Lung (tissue), 13 donors: ENCODE results near the gene ZNF83. TPM values are rescaled to one million over a fixed set of nuclear protein-coding genes. Genes with fewer than 3 reads are reported as not detected.

Experiments
- ATAC-seq: fragments of 200-7000 bp; cut with Tn5 transposase; one replicate; pipeline ENCODE4 v1.9.1; 2020; ENCODE audit warnings: moderate number of reproducible peaks; ENCODE audit not compliant: insufficient read depth, low FRiP score
- DNase-seq, 3 donors: peaks; one replicate each; pipeline ENCODE4 v3.0.0-alpha.2; 2013 to 2017
- H3K27ac ChIP-seq, 2 donors: one replicate each; pipeline ENCODE4 v1.5.1; 2013; ENCODE audit warnings: mild to moderate bottlenecking in 2 of 2, moderate library complexity in 2 of 2, control low read depth in 1 of 2, inconsistent platforms in 1 of 2, low read depth in 1 of 2, low read length in 1 of 2
- H3K27me3 ChIP-seq, 3 donors: one replicate each; pipeline ENCODE4 v1.5.1; 2013; ENCODE audit warnings: low read length in 2 of 3; ENCODE audit not compliant: control insufficient read depth in 3 of 3, insufficient read depth in 3 of 3
- H3K36me3 ChIP-seq, 4 donors: one replicate each; pipeline ENCODE4 v1.5.1; 2013; ENCODE audit warnings: low read length in 4 of 4, mild to moderate bottlenecking in 1 of 4, moderate library complexity in 1 of 4; ENCODE audit not compliant: control insufficient read depth in 4 of 4, insufficient read depth in 4 of 4
- H3K4me1 ChIP-seq, 5 donors: one replicate each; pipeline ENCODE4 v1.5.1; 2013; ENCODE audit warnings: low read length in 5 of 5, mild to moderate bottlenecking in 2 of 5, moderate library complexity in 1 of 5; ENCODE audit not compliant: control insufficient read depth in 5 of 5, insufficient read depth in 5 of 5
- H3K4me3 ChIP-seq: one replicate; pipeline ENCODE4 v1.5.1; 2013; ENCODE audit warnings: mild to moderate bottlenecking, control low read depth, moderate library complexity
- H3K9ac ChIP-seq, 2 donors: one replicate each; pipeline ENCODE4 v1.5.1; 2013; ENCODE audit warnings: low read length in 2 of 2, control low read depth in 1 of 2; ENCODE audit not compliant: insufficient read depth in 1 of 2
- H3K9me3 ChIP-seq, 4 donors: one replicate each; pipeline ENCODE4 v1.5.1; 2013; ENCODE audit warnings: low read length in 3 of 4, mild to moderate bottlenecking in 1 of 4, moderate library complexity in 1 of 4; ENCODE audit not compliant: control insufficient read depth in 4 of 4, insufficient read depth in 3 of 4
- CTCF ChIP-seq: IDR thresholded peaks from 2 replicates; pipeline ENCODE4 v1.5.1; 2012; ENCODE audit warnings: mild to moderate bottlenecking; ENCODE audit errors: control extremely low read depth, extremely low read depth
- WGBS, 2 donors: extraction: QIAGEN DNeasy Blood & Tissue Kit; methylation state at CpG; one replicate each; pipeline ENCODE4 v1.1.7; 2013; 5-methylcytosine and 5-hydroxymethylcytosine counted together
- polyA plus RNA-seq, 2 donors: library from polyadenylated mRNA; stranded (reverse); fragments of 200-250 nt; gene quantifications; one replicate each; pipeline ENCODE4 v1.2.1, GENCODE V29; 2013
- small RNA-seq: library from RNA; depleted of rRNA; stranded (forward); fragments of <200 nt; gene quantifications from one replicate; pipeline ENCODE3, GENCODE V24; 2014; ENCODE audit warnings: low replicate concordance
- total RNA-seq, 2 donors: library from RNA; depleted of rRNA in 1 of 2; stranded (reverse); fragments of >200 nt in 1 of 2; gene quantifications; one replicate each; pipeline ENCODE4 v1.2.1, GENCODE V29; 2014 to 2021
- donor health status: control.
- donor health status: control.
- donor health status: Bipolar disorder and iron deficiency.
- donor health status: healthy.
- donor health status: DM: yes; HTN: yes; CAD: no.

The ZNF83 gene
- total and polyA plus RNA-seq, 4 donors: 14.8 to 118 (median 46.2) TPM

DNA sequence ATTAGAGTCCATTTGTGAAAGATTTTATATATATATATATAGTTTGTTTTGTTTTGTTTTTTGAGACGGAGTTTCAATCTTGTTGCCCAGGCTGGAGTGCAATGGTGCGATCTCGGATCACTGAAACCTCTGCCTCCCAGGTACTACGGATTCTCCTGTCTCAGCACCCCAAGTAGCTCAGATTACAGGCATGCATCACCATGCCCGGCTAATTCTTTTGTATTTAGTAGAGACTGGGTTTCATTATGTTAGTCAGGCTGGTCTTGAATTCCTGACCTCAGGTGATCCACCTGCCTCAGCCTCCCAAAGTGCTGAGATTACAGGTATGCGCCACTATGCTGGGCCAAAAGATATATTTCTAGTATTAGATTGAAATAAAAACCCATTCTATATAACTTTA, 72.0 kb downstream of the ZNF83 start:
- Histone ChIP-seq H3K4me1 (peaks cover 0 to 6% (median 0%) of the 10 kb centered on the region in 5 donors), H3K9ac (no peak overlapping the region), H3K27ac (no peak overlapping the region), H3K4me3 (no peak overlapping the region), H3K36me3 (peaks cover 0 to 14% (median 7%) of the 10 kb centered on the region in 4 donors), H3K9me3 (peaks cover 0 to 29% (median 0%) of the 10 kb centered on the region in 4 donors), H3K27me3 (no peaks in the 10 kb centered on the region)
- ATAC-seq (no peak), DNase-seq (no peak)
- 88 to 94% methylated on average over 6 of the region's 6 CpGs for WGBS, 2 donors
- TF ChIP-seq CTCF: no peak

Small RNAs within 50 kb of the gene (small RNA-seq; reads per million reads assigned to genes)
- gene RPL39P34: not detected

Other genes with a start within 250 kb of the ZNF83 start
- gene ZNF528, start 240.5 kb downstream of the ZNF83 start, total RNA-seq: 10 to 100 TPM; 20.8 to 69.1 TPM
- gene ZNF528, start 240.5 kb downstream of the ZNF83 start, polyA plus RNA-seq: 1 to 10 TPM; 5.0 to 8.9 TPM
- under 1 TPM; 0.18 to 0.20 TPM for gene ZNF534, start 209.2 kb downstream of the ZNF83 start, total RNA-seq
- under 1 TPM; 0.06 to 0.08 TPM for gene ZNF534, start 209.2 kb downstream of the ZNF83 start, polyA plus RNA-seq
- gene ZNF578, start 184.8 kb downstream of the ZNF83 start, total RNA-seq: 1 to 10 TPM; 2.5 to 5.2 TPM
- gene ZNF578, start 184.8 kb downstream of the ZNF83 start, polyA plus RNA-seq: under 1 TPM; 0.48 to 0.65 TPM
- gene ZNF808, start 110.7 kb downstream of the ZNF83 start, total RNA-seq: 10 to 100 TPM; 20.2 to 37.9 TPM
- 1 to 10 TPM; 2.8 to 4.0 TPM for gene ZNF808, start 110.7 kb downstream of the ZNF83 start, polyA plus RNA-seq
- gene ZNF701, start 68.1 kb downstream of the ZNF83 start, total RNA-seq: 10 to 100 TPM; 14.8 to 28.9 TPM
- 1 to 10 TPM; 5.8 to 9.4 TPM for gene ZNF701, start 68.1 kb downstream of the ZNF83 start, polyA plus RNA-seq
- 10 to 100 TPM; 18.5 to 28.0 TPM for gene ZNF611, start 96.7 kb upstream of the ZNF83 start, total RNA-seq
- 1 to 10 TPM; 4.3 to 7.8 TPM for gene ZNF611, start 96.7 kb upstream of the ZNF83 start, polyA plus RNA-seq
- gene ZNF600, start 148.4 kb upstream of the ZNF83 start, total RNA-seq: 10 to 100 TPM in 1 of 2 donors, 1 to 10 TPM in 1; 8.7 to 12.9 TPM
- gene ZNF600, start 148.4 kb upstream of the ZNF83 start, polyA plus RNA-seq: 10 to 100 TPM in 1 of 2 donors, 1 to 10 TPM in 1; 3.5 to 14.8 TPM
- gene ZNF28, start 183.3 kb upstream of the ZNF83 start, total RNA-seq: 10 to 100 TPM; 17.8 to 22.1 TPM
- 1 to 10 TPM; 3.0 to 6.2 TPM for gene ZNF28, start 183.3 kb upstream of the ZNF83 start, polyA plus RNA-seq
- gene ZNF468, start 219.3 kb upstream of the ZNF83 start, total RNA-seq: 10 to 100 TPM; 13.2 to 36.3 TPM
- gene ZNF468, start 219.3 kb upstream of the ZNF83 start, polyA plus RNA-seq: 10 to 100 TPM in 1 of 2 donors, 1 to 10 TPM in 1; 8.5 to 11.1 TPM